ENCODE measurements around the gene KIF26B.

DNA sequence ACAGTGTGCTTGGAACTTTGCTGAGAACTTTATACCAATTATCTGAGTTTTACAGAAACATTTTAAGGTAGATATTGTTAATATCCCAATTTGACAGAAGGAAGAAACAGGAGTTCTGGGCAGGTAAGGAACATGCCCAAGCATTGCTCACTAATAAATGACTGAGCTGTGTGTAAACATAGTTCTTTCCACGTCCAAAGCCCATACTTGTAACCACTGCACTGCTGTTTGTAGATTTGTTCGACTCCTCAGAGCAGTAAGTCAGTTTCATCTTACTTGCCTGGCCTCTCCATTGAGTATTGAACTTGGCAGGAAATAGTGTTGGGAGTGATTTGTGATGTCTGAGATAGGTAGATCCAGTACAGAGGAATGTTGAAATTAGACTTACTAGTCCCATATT is 335.1 kb downstream of the KIF26B start:
- TF ChIP-seq CTCF (conservative IDR thresholded peaks at IDR 0.05; ENCODE audit: low read length) = no peak
- no peak for TF ChIP-seq EZH2phosphoT487 (IDR thresholded peaks at IDR 0.05; ENCODE audit: borderline replicate concordance)

All from Loucy (cell line).